Brain microvascular endothelial cell (primary cell): ENCODE measurements around the gene ASCC1.

Experiments
- DNase-seq: peaks from one replicate; pipeline ENCODE4 v3.0.0-alpha.2; 2020
- H3K27ac ChIP-seq: fragments of 250-450 bp; sonication (Bioruptor Pico); 2 replicates; pipeline ENCODE4 v1.5.1; 2020; ENCODE audit warnings: mild to moderate bottlenecking, moderate library complexity
- H3K27me3 ChIP-seq: fragments of 250-450 bp; sonication (Bioruptor Pico); replicated peaks from 2 replicates; pipeline ENCODE4 v1.5.1; 2020; ENCODE audit warnings: mild to moderate bottlenecking
- H3K36me3 ChIP-seq: fragments of 250-450 bp; sonication (Bioruptor Pico); replicated peaks from 2 replicates; pipeline ENCODE4 v1.5.1; 2020; ENCODE audit warnings: mild to moderate bottlenecking
- H3K4me3 ChIP-seq: 2 replicates; pipeline ENCODE4 v1.5.1; 2011; ENCODE audit warnings: low read depth, mild to moderate bottlenecking, control low read depth, low read length, moderate library complexity
- CTCF ChIP-seq: IDR thresholded peaks from 2 replicates; pipeline ENCODE4 v1.5.1; 2011; ENCODE audit warnings: low read depth, mild to moderate bottlenecking, moderate library complexity, low read length, control low read depth, inconsistent platforms; ENCODE audit errors: missing control alignments
- in situ Hi-C: cut with HindIII; loops from 2 replicates; pipeline ENCODE4 v1.10.0; 2017; ENCODE audit warnings: low sequenced_read_pairs, low pct_ligation_motif_present

The ASCC1 gene

GRCh38 chr10:72049969-72050781, 165.9 kb downstream of the ASCC1 start:
- no peak for DNase-seq
- Histone ChIP-seq H3K27me3 (no peaks in the 10 kb centered on the region), H3K4me3 (no peak overlapping the region), H3K36me3 (no peaks in the 10 kb centered on the region), H3K27ac (no peak overlapping the region)
- in situ Hi-C loops, result no loop called here
- no peak for TF ChIP-seq CTCF

GRCh38 chr10:72049472-72049871, 166.6 kb downstream of the ASCC1 start:
- Histone ChIP-seq H3K36me3 (no peaks in the 10 kb centered on the region), H3K27ac (no peak overlapping the region), H3K27me3 (no peaks in the 10 kb centered on the region), H3K4me3 (no peak overlapping the region)
- DNase-seq, result no peak
- in situ Hi-C loops, result no loop called here
- TF ChIP-seq CTCF, result no peak

- in situ Hi-C loops, result no loop called here
- H3K4me3 ChIP-seq, result no peak overlapping the region
- DNase-seq, result peak; percentile 92
- no peak overlapping the region for H3K27ac ChIP-seq
- no peaks in the 10 kb centered on the region for H3K27me3 ChIP-seq
- peak; percentile 100 for TF ChIP-seq CTCF
- H3K36me3 ChIP-seq, result no peaks in the 10 kb centered on the region
Measured at GRCh38 chr10:72048450-72049124, 167.5 kb downstream of the ASCC1 start.
